ENCODE data around the gene SHLD1.

Gene SHLD1

GRCh38 chr20:5862703-5863039 lies 112.5 kb downstream of the SHLD1 start:
- no peak for DNase-seq

GRCh38 chr20:5863040-5863833 lies 113.0 kb downstream of the SHLD1 start:
- peak; percentile 85 for DNase-seq

GRCh38 chr20:5864428-5864827 lies 114.2 kb downstream of the SHLD1 start:
- no peak for DNase-seq

- peak; percentile 70 for DNase-seq
Observed at GRCh38 chr20:5864873-5865587, 114.8 kb downstream of the SHLD1 start.

GRCh38 chr20:5865604-5866003 lies 115.4 kb downstream of the SHLD1 start:
- no peak for DNase-seq

- no peak for DNase-seq
Observed at GRCh38 chr20:5870568-5870981, 120.4 kb downstream of the SHLD1 start.

GRCh38 chr20:5871459-5872410 lies 121.5 kb downstream of the SHLD1 start:
- DNase-seq: no peak

- no peak for DNase-seq
Observed at GRCh38 chr20:5877128-5877527, 126.9 kb downstream of the SHLD1 start.

- DNase-seq: no peak
Observed at GRCh38 chr20:5880326-5880725, 130.1 kb downstream of the SHLD1 start.

GRCh38 chr20:5881703-5882102 lies 131.5 kb downstream of the SHLD1 start:
- DNase-seq: peak; percentile 23

- no peak for DNase-seq
Observed at GRCh38 chr20:5882166-5882565, 132.0 kb downstream of the SHLD1 start.

GRCh38 chr20:5884465-5885335 lies 134.5 kb downstream of the SHLD1 start:
- no peak for DNase-seq

GRCh38 chr20:5885866-5886265 lies 135.7 kb downstream of the SHLD1 start:
- no peak for DNase-seq

GRCh38 chr20:5886788-5887187 lies 136.6 kb downstream of the SHLD1 start:
- no peak for DNase-seq

GRCh38 chr20:5887386-5887785 lies 137.2 kb downstream of the SHLD1 start:
- no peak for DNase-seq

GRCh38 chr20:5888041-5888440 lies 137.8 kb downstream of the SHLD1 start:
- peak; percentile 63 for DNase-seq

GRCh38 chr20:5890773-5891441 lies 140.7 kb downstream of the SHLD1 start:
- DNase-seq: no peak

GRCh38 chr20:5893052-5893451 lies 142.9 kb downstream of the SHLD1 start:
- DNase-seq: no peak

- no peak for DNase-seq
Observed at GRCh38 chr20:5893621-5894020, 143.4 kb downstream of the SHLD1 start.

- peak; percentile 74 for DNase-seq
Observed at GRCh38 chr20:5895626-5896025, 145.4 kb downstream of the SHLD1 start.

- DNase-seq: no peak
Observed at GRCh38 chr20:5899444-5899843, 149.2 kb downstream of the SHLD1 start.

GRCh38 chr20:5900908-5901307 lies 150.7 kb downstream of the SHLD1 start:
- DNase-seq: no peak

All from MV-4-11 (cell line).